AG10803 (cell line): ENCODE data around the gene MDM2.

ENCODE experiments used
- DNase-seq: peaks from one replicate; pipeline ENCODE4 v3.0.0; 2010; ENCODE audit warnings: low read depth
- H3K4me3 ChIP-seq: 2 replicates; pipeline ENCODE4 v1.5.1; 2011; ENCODE audit warnings: mild to moderate bottlenecking, low read length, control low read depth
- CTCF ChIP-seq: conservative IDR thresholded peaks from 2 replicates; pipeline ENCODE4 v1.5.1; 2011; ENCODE audit warnings: mild to moderate bottlenecking, low read length, control low read depth, inconsistent platforms

The MDM2 gene

GRCh38 chr12:68888243-68888642 lies 80.3 kb downstream of the MDM2 start:
- no peak for DNase-seq
- no peak overlapping the region for H3K4me3 ChIP-seq
- no peak for TF ChIP-seq CTCF

- DNase-seq = no peak
- TF ChIP-seq CTCF = no peak
- no peak overlapping the region for H3K4me3 ChIP-seq
Measured at GRCh38 chr12:68890701-68891113, 82.7 kb downstream of the MDM2 start.

- no peak overlapping the region for H3K4me3 ChIP-seq
- no peak for TF ChIP-seq CTCF
- no peak for DNase-seq
Measured at GRCh38 chr12:68891141-68891540, 83.2 kb downstream of the MDM2 start.

GRCh38 chr12:68893201-68893600 lies 85.2 kb downstream of the MDM2 start:
- DNase-seq = no peak
- H3K4me3 ChIP-seq = no peak overlapping the region
- no peak for TF ChIP-seq CTCF

GRCh38 chr12:68893741-68894140 lies 85.8 kb downstream of the MDM2 start:
- no peak for TF ChIP-seq CTCF
- DNase-seq = no peak
- no peak overlapping the region for H3K4me3 ChIP-seq

GRCh38 chr12:68894276-68894855 lies 86.4 kb downstream of the MDM2 start:
- no peak for TF ChIP-seq CTCF
- H3K4me3 ChIP-seq = no peak overlapping the region
- no peak for DNase-seq

GRCh38 chr12:68896881-68897540 lies 89.0 kb downstream of the MDM2 start:
- H3K4me3 ChIP-seq = no peak overlapping the region
- no peak for TF ChIP-seq CTCF

More at GRCh38 chr12:68896881-68897540, 89.0 kb downstream of the MDM2 start:
- DNase-seq = no peak
